ENCODE results near the gene IMPA2. TPM values are rescaled to one million over a fixed set of nuclear protein-coding genes. Genes with fewer than 3 reads are reported as not detected.

The IMPA2 gene
- total and polyA plus RNA-seq, 2 of the 8 experiments (the other 6 are each of a cell fraction or from before 2014, with no cell fraction given): 102 to 140 TPM

DNA sequence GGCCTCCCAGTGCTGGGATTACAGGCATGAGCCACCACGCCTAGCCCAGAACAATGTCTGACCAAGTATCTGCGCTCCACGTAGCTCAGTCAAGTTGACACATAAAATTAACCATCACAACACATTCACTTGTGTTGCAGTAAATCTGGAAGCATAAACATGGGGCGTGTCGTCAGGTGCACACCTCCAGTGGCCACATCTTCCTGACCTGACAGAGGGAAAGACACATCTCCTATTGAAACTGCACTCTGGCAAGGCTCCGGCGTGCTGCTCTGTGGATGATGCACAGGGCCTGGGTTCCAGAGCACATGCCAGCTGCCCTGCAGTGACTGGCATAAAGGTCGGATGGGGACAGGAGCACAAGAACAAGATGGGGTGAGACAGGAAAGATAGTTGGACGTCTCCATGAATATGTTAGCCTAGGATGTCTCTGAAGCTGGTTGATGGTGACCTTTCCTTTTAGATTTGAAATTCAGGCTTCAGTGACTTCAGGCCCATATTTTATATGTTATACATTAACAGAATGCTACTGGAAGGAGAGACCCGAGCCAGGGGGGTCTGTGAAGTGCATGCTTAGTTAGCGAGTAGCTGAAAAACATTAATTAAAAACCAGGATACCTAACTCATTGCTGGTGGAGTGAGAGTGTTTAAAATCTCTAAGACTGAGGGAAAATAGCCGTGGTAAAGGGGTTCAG lies 10.9 kb downstream of the IMPA2 start (continued):
- TF ChIP-seq, protein P1, sequence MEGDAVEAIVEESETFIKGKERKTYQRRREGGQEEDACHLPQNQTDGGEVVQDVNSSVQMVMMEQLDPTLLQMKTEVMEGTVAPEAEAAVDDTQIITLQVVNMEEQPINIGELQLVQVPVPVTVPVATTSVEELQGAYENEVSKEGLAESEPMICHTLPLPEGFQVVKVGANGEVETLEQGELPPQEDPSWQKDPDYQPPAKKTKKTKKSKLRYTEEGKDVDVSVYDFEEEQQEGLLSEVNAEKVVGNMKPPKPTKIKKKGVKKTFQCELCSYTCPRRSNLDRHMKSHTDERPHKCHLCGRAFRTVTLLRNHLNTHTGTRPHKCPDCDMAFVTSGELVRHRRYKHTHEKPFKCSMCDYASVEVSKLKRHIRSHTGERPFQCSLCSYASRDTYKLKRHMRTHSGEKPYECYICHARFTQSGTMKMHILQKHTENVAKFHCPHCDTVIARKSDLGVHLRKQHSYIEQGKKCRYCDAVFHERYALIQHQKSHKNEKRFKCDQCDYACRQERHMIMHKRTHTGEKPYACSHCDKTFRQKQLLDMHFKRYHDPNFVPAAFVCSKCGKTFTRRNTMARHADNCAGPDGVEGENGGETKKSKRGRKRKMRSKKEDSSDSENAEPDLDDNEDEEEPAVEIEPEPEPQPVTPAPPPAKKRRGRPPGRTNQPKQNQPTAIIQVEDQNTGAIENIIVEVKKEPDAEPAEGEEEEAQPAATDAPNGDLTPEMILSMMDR (IDR thresholded peaks at IDR 0.05; ENCODE audit: control extremely low read depth in 1 of 3, insufficient read depth in 1 of 3, low read depth in 1 of 3, low read length in 3 of 3): no peak
- no peak for TF ChIP-seq EGR1 (IDR thresholded peaks at IDR 0.05; ENCODE audit: borderline replicate concordance, low read depth, low read length)
- TF ChIP-seq BRCA1 (IDR thresholded peaks at IDR 0.05; ENCODE audit: low read depth, low read length): no peak
- TF ChIP-seq BCL11A (IDR thresholded peaks at IDR 0.05; ENCODE audit: low read depth in 2 of 2, low read length in 2 of 2): no peak
- no peak for TF ChIP-seq SAP30 (IDR thresholded peaks at IDR 0.05; ENCODE audit: insufficient read depth, insufficient replicate concordance, low read length)
- no peak for TF ChIP-seq TCF12 (IDR thresholded peaks at IDR 0.05; ENCODE audit: low read depth, low read length)
- TF ChIP-seq ASH2L (IDR thresholded peaks at IDR 0.05; ENCODE audit: low read length): no peak
- no peak for TF ChIP-seq TAF1 (IDR thresholded peaks at IDR 0.05; ENCODE audit: low read depth, low read length)
- TF ChIP-seq FOSL1 (IDR thresholded peaks at IDR 0.05; ENCODE audit: insufficient read depth, low read depth, low read length): no peak
- no peak for TF ChIP-seq SIN3A (conservative IDR thresholded peaks at IDR 0.05 in 1 of 2, IDR thresholded peaks at IDR 0.05 in 1 of 2; ENCODE audit: low read depth in 1 of 2, low read length in 2 of 2)
- TF ChIP-seq JUND (IDR thresholded peaks at IDR 0.05; ENCODE audit: low read length): no peak
- TF ChIP-seq CHD2 (IDR thresholded peaks at IDR 0.05; ENCODE audit: low read length): no peak
- no peak for TF ChIP-seq JUN (IDR thresholded peaks at IDR 0.05; ENCODE audit: low read depth, low read length)

Measured in H1 (cell line).